ENCODE measurements around the gene ZNF394.

ZNF394 gene

GRCh38 chr7:99473315-99473596, 26.8 kb downstream of the ZNF394 start:
- TF ChIP-seq ZNF8 (CRISPR knock-in tag; IDR thresholded peaks at IDR 0.05), result no peak
- TF ChIP-seq OSR1 (CRISPR knock-in tag; IDR thresholded peaks at IDR 0.05), result no peak
- no peak for TF ChIP-seq TSHZ2 (CRISPR knock-in tag; IDR thresholded peaks at IDR 0.05)
- ATAC-seq, result peak; percentile 57

GRCh38 chr7:99472561-99473314, 27.3 kb downstream of the ZNF394 start, which contains the start of gene ZNF789:
TSS of gene ZNF789 (plus strand) at chr7:99472890. CDS start at chr7:99476457, 3,567 bp downstream.
- TF ChIP-seq ZFP30 (CRISPR knock-in tag; IDR thresholded peaks at IDR 0.05), result no peak
- ATAC-seq, result peak; percentile 98

GRCh38 chr7:99469381-99470065, 30.6 kb downstream of the ZNF394 start:
- ATAC-seq, result no peak
- no peak for TF ChIP-seq TOX (CRISPR knock-in tag; IDR thresholded peaks at IDR 0.05; ENCODE audit: borderline replicate concordance)
- TF ChIP-seq ARNTL (CRISPR knock-in tag; IDR thresholded peaks at IDR 0.05; ENCODE audit: borderline replicate concordance, low read depth), result no peak
- no peak for TF ChIP-seq GLIS3 (CRISPR knock-in tag; IDR thresholded peaks at IDR 0.05)
- no peak for TF ChIP-seq SNAI2 (CRISPR knock-in tag; IDR thresholded peaks at IDR 0.05)
- TF ChIP-seq POU6F1 (CRISPR knock-in tag; IDR thresholded peaks at IDR 0.05; ENCODE audit: borderline replicate concordance, low read depth), result no peak
- no peak for TF ChIP-seq CSRNP3 (CRISPR knock-in tag; IDR thresholded peaks at IDR 0.05)
- no peak for TF ChIP-seq BACH2 (CRISPR knock-in tag; IDR thresholded peaks at IDR 0.05; ENCODE audit: borderline replicate concordance)

GRCh38 chr7:99468336-99468918, 31.7 kb downstream of the ZNF394 start:
- TF ChIP-seq OSR1 (CRISPR knock-in tag; IDR thresholded peaks at IDR 0.05), result no peak
- no peak for TF ChIP-seq ZC3H10 (CRISPR knock-in tag; IDR thresholded peaks at IDR 0.05)
- TF ChIP-seq TCF4 (CRISPR knock-in tag; IDR thresholded peaks at IDR 0.05; ENCODE audit: borderline replicate concordance), result no peak
- no peak for TF ChIP-seq ZNF70 (CRISPR knock-in tag; IDR thresholded peaks at IDR 0.05)
- TF ChIP-seq BACH2 (CRISPR knock-in tag; IDR thresholded peaks at IDR 0.05; ENCODE audit: borderline replicate concordance), result no peak
- TF ChIP-seq ISL1 (CRISPR knock-in tag; IDR thresholded peaks at IDR 0.05), result no peak
- no peak for TF ChIP-seq ZFP30 (CRISPR knock-in tag; IDR thresholded peaks at IDR 0.05)
- ATAC-seq, result no peak

GRCh38 chr7:99465421-99465768, 34.7 kb downstream of the ZNF394 start:
- ATAC-seq, result peak; percentile 21
- TF ChIP-seq POU6F1 (CRISPR knock-in tag; IDR thresholded peaks at IDR 0.05; ENCODE audit: borderline replicate concordance, low read depth), result no peak
- TF ChIP-seq ZC3H10 (CRISPR knock-in tag; IDR thresholded peaks at IDR 0.05), result no peak
- TF ChIP-seq CSDC2 (CRISPR knock-in tag; IDR thresholded peaks at IDR 0.05), result no peak
- no peak for TF ChIP-seq OSR1 (CRISPR knock-in tag; IDR thresholded peaks at IDR 0.05)
- TF ChIP-seq PPARA (CRISPR knock-in tag; IDR thresholded peaks at IDR 0.05; ENCODE audit: borderline replicate concordance), result no peak
- no peak for TF ChIP-seq ZFP3 (CRISPR knock-in tag; IDR thresholded peaks at IDR 0.05)
- TF ChIP-seq PATZ1 (CRISPR knock-in tag; IDR thresholded peaks at IDR 0.05; ENCODE audit: borderline replicate concordance), result no peak
- no peak for TF ChIP-seq BACH2 (CRISPR knock-in tag; IDR thresholded peaks at IDR 0.05; ENCODE audit: borderline replicate concordance)
- TF ChIP-seq RARB (CRISPR knock-in tag; IDR thresholded peaks at IDR 0.05), result no peak
- TF ChIP-seq TCF4 (CRISPR knock-in tag; IDR thresholded peaks at IDR 0.05; ENCODE audit: borderline replicate concordance), result no peak
- TF ChIP-seq GLIS3 (CRISPR knock-in tag; IDR thresholded peaks at IDR 0.05), result no peak

Data from SK-N-SH treated with all-trans-retinoic acid at 6 μM for 48 hours (cell line).